Uterus (tissue), 4 donors: ENCODE data around the gene HSFX2. TPM values are rescaled to one million over a fixed set of nuclear protein-coding genes. Genes with fewer than 3 reads are reported as not detected.
"Not testable (repeated sequence)": the region's sequence is repeated elsewhere in the genome, so short reads cannot be mapped to it uniquely, and the experiment has no call there.

Experiments used
- DNase-seq, 2 donors: peaks; one replicate each; pipeline ENCODE4 v3.0.0-alpha.2; 2019 to 2020
- H3K27ac ChIP-seq, 2 donors: fragments of 200-600 bp; sonication (generic); 1 replicate in 1 of 2; 2 replicates in 1 of 2; pipeline ENCODE4 v1.5.1; 2016 to 2018
- H3K27me3 ChIP-seq, 2 donors: fragments of 200-600 bp; sonication (generic); one replicate each; pipeline ENCODE4 v1.5.1; 2018 to 2019; ENCODE audit warnings: control low read depth in 1 of 2
- H3K36me3 ChIP-seq, 2 donors: fragments of 200-600 bp; sonication (generic); one replicate each; pipeline ENCODE4 v1.5.1; 2019; ENCODE audit warnings: control low read depth in 1 of 2
- H3K4me1 ChIP-seq, 2 donors: fragments of 200-600 bp; sonication (generic); one replicate each; pipeline ENCODE4 v1.5.1; 2018 to 2019; ENCODE audit warnings: control low read depth in 1 of 2
- H3K4me3 ChIP-seq, 2 donors: fragments of 200-600 bp; sonication (generic); 1 replicate in 1 of 2; 2 replicates in 1 of 2; pipeline ENCODE4 v1.5.1; 2018 to 2019; ENCODE audit warnings: mild to moderate bottlenecking in 1 of 2
- H3K9me3 ChIP-seq, 2 donors: fragments of 200-600 bp; sonication (generic); one replicate each; pipeline ENCODE4 v1.5.1; 2019; ENCODE audit warnings: control low read depth in 1 of 2
- CTCF ChIP-seq, 4 experiments: fragments of 200-600 bp in 2 of 4; fragments of 450-650 bp in 2 of 4; sonication (generic) in 2 of 4; IDR thresholded peaks; one replicate each; pipeline ENCODE4 v1.5.1; 2016 to 2019; ENCODE audit warnings: antibody characterized with exemption in 4 of 4, mild to moderate bottlenecking in 2 of 4, moderate library complexity in 1 of 4
- POLR2A ChIP-seq, 2 donors: fragments of 450-650 bp; IDR thresholded peaks; one replicate each; pipeline ENCODE4 v1.6.1; 2016; ENCODE audit warnings: antibody characterized with exemption in 2 of 2, mild to moderate bottlenecking in 1 of 2, moderate library complexity in 1 of 2
- intact Hi-C: fragments of 100-400 bp; cut with DNase I; formaldehyde crosslinking; loops from one replicate; pipeline ENCODE4 v1.15.1; 2023; ENCODE audit warnings: low total_unique reads
- total RNA-seq, 4 donors: library from RNA; depleted of rRNA in 3 of 4; stranded (reverse); fragments of >200 nt in 3 of 4; gene quantifications; one replicate each; pipeline versions ENCODE4 v1.1.0 to v1.2.4, GENCODE V29; 2014 to 2023
- donor health status: DM: yes; HTN: yes; CAD: no.

The HSFX2 gene
- total RNA-seq, 4 donors from 2014 or later, result not detected

DNA sequence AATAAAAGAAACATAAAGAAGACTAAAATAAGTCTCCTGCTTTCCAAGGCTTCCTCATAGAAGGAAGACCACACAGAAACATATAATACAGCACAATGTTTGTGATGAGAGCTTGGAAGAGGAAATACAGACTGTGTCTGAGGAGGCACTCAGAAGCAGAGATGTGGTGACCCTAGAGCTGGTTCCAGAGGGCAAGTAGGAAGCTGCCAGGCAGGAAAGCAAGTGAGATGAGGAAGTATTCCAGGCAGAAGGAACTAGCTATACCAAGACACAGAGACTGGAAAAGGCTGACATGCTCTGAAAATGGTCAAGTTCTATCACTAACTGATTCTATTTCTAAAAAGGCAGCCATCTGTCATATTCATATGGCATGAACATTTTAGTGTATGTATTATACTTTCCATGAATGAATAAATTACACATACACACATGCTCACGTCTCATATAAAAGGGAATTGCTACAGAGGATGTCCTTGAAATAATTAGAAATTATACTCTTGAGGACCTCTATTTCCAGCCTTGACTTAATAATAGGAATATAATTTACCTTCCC lies 16.6 kb upstream of the HSFX2 start:
- no peak overlapping the region for H3K4me3 ChIP-seq
- DNase-seq, result no peak
- TF ChIP-seq POLR2A (IDR thresholded peaks at IDR 0.05), result no peak
- TF ChIP-seq CTCF (IDR thresholded peaks at IDR 0.05), result no peak
- no peaks in the 10 kb centered on the region for H3K9me3 ChIP-seq
- H3K4me1 ChIP-seq, result no peaks in the 10 kb centered on the region
- no peaks in the 10 kb centered on the region for H3K36me3 ChIP-seq
- intact Hi-C loops, result no loop called here
- H3K27ac ChIP-seq, result no peak overlapping the region
- H3K27me3 ChIP-seq, result no peaks in the 10 kb centered on the region

DNA sequence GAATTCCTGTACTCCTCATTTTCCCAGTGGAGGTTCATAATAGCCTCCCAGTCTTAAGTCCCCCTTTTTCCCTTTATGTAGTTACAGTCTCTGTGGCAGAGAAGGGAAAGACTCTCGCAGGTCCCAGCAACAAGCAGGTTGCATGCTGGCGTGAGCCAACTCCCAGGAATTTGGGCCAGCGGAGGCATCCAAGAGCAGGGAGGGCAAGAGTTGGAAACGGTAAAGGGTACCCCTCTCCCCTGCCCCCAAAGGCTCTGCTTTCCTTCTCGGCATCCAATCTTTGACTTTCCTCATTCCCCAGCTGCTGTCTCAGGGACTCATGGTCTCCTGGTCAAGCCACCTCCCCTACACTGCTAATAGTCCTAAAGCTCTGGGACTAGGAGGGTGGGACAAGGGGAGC lies 15.4 kb upstream of the HSFX2 start:
- intact Hi-C loops, result no loop called here
- H3K4me1 ChIP-seq, result no peaks in the 10 kb centered on the region
- no peak overlapping the region for H3K4me3 ChIP-seq
- no peaks in the 10 kb centered on the region for H3K36me3 ChIP-seq
- DNase-seq, result no peak
- H3K27ac ChIP-seq, result no peak overlapping the region
- TF ChIP-seq POLR2A (IDR thresholded peaks at IDR 0.05) (no peak), CTCF (IDR thresholded peaks at IDR 0.05) (no peak)
- H3K27me3 ChIP-seq, result no peaks in the 10 kb centered on the region
- H3K9me3 ChIP-seq, result no peaks in the 10 kb centered on the region

DNA sequence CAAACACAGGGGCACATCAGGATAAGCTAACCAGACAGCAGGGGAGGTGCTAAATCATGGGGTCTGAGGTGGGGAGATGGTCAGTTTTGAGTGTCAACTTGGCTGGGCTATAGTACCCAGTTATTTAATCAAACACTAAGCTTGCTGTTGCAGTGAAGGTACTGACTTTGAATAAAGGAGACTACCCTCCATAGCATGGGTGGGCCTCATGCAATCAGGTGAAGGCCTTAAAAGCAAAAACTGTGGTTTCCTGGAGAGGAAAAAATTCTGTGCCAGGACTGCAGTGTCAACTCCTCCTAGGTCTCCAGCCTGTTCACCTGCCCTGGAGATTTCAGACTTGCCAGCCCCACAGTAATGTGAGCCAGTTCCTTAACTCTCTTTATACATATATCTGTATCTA lies 12.6 kb upstream of the HSFX2 start:
- TF ChIP-seq POLR2A (IDR thresholded peaks at IDR 0.05), result no peak
- no peak for TF ChIP-seq CTCF (IDR thresholded peaks at IDR 0.05)
- H3K4me1 ChIP-seq, result no peaks in the 10 kb centered on the region
- intact Hi-C loops, result no loop called here

DNA sequence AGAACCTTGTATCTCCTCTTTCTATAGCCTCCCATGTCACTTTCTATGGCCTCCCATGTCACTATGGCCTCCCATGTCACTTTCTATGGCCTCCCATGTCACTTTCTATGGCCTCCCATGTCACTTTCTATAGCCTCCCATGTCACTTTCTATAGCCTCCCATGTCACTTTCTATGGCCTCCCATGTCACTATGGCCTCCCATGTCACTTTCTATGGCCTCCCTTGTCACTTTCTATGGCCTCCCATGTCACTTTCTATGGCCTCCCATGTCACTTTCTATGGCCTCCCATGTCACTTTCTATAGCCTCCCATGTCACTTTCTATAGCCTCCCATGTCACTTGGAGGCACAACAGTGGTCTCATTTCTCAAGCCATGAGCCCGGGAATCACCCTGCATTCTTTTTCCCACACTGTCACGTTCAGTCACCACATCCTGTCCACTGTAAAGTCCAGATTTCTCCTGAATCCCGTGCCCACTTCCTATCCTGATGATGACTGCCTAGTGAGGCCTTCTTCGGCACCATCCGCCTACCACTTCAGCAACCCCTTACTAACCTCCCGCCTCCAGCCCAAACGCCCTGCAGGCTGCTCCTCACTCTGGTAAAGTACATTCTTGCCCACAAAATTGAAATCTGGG lies 10.3 kb upstream of the HSFX2 start:
- H3K27ac ChIP-seq, H3K4me3 ChIP-seq, H3K9me3 ChIP-seq, H3K36me3 ChIP-seq, H3K27me3 ChIP-seq, H3K4me1 ChIP-seq, intact Hi-C loops, DNase-seq: not testable (repeated sequence)

More for the DNA sequence above, 12.6 kb upstream of the HSFX2 start:
- Histone ChIP-seq H3K27me3 (no peaks in the 10 kb centered on the region), H3K27ac (no peak overlapping the region), H3K36me3 (no peaks in the 10 kb centered on the region), H3K9me3 (no peaks in the 10 kb centered on the region), H3K4me3 (no peak overlapping the region)
- DNase-seq, result no peak

GRCh38 chrX:149598603-149599002 lies 3.5 kb upstream of the HSFX2 start:
- DNase-seq, H3K27me3 ChIP-seq, H3K36me3 ChIP-seq, H3K9me3 ChIP-seq, H3K4me1 ChIP-seq, H3K27ac ChIP-seq, H3K4me3 ChIP-seq, intact Hi-C loops: not testable (repeated sequence)

DNA sequence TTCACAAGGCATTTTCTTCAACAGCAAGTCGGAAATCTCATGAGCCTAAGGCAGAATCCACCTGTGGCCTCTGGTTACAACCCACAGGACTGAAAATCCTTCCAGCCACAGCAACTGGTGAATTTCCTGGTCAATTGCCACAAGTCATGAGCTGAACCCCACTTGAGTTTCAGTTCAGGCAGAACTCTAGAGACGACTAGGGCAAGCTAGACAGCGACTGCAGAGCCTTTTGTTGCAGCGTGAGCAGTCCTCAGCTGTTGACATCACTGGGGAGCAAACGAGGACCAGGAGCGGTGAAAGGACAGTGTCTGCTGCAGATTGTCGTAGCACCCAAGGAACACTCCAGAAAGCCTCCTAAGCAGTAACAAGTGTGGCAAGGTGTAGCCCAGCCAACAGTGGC lies 829 bp upstream of the HSFX2 start:
- H3K4me3 ChIP-seq, H3K36me3 ChIP-seq, H3K4me1 ChIP-seq, intact Hi-C loops, H3K27ac ChIP-seq, H3K9me3 ChIP-seq, H3K27me3 ChIP-seq, DNase-seq: not testable (repeated sequence)

DNA sequence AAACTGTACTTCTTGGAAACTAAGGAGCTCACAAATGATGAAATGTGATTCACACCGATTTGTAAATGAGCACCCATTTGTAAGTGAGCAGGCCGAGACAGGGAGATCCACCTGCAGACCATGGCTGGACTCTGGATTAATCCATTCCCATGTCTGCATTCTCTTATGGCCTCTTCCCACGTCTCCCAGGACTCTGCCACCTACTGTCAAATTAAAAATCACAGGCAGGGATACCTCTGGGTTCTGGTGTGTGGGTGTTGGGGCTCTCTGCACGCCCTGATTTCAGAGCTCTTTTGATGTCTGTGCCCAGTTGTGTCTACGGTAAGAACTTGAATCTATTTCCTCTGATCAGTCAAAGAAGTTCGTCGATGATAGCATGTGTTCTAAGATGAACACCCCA lies 4.1 kb downstream of the HSFX2 start:
- H3K4me1 ChIP-seq, DNase-seq, H3K27ac ChIP-seq, intact Hi-C loops, H3K36me3 ChIP-seq, H3K27me3 ChIP-seq, H3K4me3 ChIP-seq, H3K9me3 ChIP-seq: not testable (repeated sequence)

- H3K9me3 ChIP-seq, DNase-seq, H3K27ac ChIP-seq, H3K4me1 ChIP-seq, intact Hi-C loops, H3K4me3 ChIP-seq, H3K27me3 ChIP-seq, H3K36me3 ChIP-seq: not testable (repeated sequence)
Observed at GRCh38 chrX:149587359-149587758, 7.8 kb downstream of the HSFX2 start, which contains the start of gene MAGEA9B. Gene MAGEA9B, minus strand, starts transcription at chrX:149587459. Its CDS starts 4,280 bp downstream, at chrX:149583179.

GRCh38 chrX:149585631-149586030 lies 9.5 kb downstream of the HSFX2 start:
- H3K27ac ChIP-seq, H3K27me3 ChIP-seq, intact Hi-C loops, H3K4me3 ChIP-seq, H3K36me3 ChIP-seq, H3K4me1 ChIP-seq, H3K9me3 ChIP-seq, DNase-seq: not testable (repeated sequence)

GRCh38 chrX:149573456-149573855 lies 21.7 kb downstream of the HSFX2 start:
- H3K9me3 ChIP-seq, H3K27ac ChIP-seq, intact Hi-C loops, H3K4me1 ChIP-seq, H3K36me3 ChIP-seq, H3K4me3 ChIP-seq, H3K27me3 ChIP-seq, DNase-seq: not testable (repeated sequence)
